ENCODE data around the gene PLEKHA5.

DNA sequence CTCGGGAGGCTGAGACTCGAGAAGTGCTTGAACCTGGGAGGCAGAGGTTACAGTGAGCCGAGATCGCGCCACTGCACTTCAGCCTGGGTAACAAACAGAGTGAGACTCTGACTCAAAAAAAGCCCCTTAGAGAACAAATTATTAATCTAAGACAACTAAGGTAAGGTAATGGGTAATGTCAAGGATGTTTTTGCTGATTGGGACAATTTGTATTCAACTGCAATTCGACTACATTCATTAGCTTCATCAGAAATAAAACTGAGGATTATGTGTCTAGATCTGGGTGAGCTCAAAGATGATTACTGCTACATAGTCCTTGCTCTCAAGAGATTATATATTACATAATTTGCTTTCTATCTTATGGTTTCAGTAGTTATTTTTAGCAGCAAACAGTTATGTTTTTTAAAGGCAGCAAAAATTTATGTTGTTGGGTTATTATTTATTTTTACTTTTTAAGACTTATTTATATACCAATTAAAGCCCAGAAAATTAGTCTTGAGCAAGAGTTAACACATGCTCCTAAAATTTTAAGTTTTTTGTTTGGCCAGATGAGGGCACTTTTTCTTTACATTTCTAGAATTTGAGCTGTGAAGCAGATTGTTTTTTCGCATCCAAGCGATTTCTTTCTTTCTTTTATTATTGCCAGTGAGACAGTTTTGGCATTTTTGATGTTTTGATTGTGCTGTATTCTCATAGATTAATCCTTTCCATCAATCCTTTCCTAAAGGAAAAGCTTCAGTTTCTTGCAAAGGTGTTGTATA is 52.3 kb downstream of the PLEKHA5 start:
- TF ChIP-seq, protein P1, sequence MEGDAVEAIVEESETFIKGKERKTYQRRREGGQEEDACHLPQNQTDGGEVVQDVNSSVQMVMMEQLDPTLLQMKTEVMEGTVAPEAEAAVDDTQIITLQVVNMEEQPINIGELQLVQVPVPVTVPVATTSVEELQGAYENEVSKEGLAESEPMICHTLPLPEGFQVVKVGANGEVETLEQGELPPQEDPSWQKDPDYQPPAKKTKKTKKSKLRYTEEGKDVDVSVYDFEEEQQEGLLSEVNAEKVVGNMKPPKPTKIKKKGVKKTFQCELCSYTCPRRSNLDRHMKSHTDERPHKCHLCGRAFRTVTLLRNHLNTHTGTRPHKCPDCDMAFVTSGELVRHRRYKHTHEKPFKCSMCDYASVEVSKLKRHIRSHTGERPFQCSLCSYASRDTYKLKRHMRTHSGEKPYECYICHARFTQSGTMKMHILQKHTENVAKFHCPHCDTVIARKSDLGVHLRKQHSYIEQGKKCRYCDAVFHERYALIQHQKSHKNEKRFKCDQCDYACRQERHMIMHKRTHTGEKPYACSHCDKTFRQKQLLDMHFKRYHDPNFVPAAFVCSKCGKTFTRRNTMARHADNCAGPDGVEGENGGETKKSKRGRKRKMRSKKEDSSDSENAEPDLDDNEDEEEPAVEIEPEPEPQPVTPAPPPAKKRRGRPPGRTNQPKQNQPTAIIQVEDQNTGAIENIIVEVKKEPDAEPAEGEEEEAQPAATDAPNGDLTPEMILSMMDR (IDR thresholded peaks at IDR 0.05): peak in 5 of 12 donors; percentile 10 to 26 (median 13)
- no peak for TF ChIP-seq POLR2A (IDR thresholded peaks at IDR 0.05)

All from heart left ventricle (tissue), 13 donors.